Suprapubic skin (tissue), 4 donors: ENCODE data around the gene UBE3A.

ENCODE experiments used
- CTCF ChIP-seq, 2 donors: fragments of 200-600 bp in 1 of 2; fragments of 450-650 bp in 1 of 2; sonication (generic) in 1 of 2; IDR thresholded peaks; one replicate each; pipeline ENCODE4 v1.5.1; 2016 to 2019; ENCODE audit warnings: antibody characterized with exemption in 2 of 2, mild to moderate bottlenecking in 1 of 2, moderate library complexity in 1 of 2
- EP300 ChIP-seq: sonication (generic); formaldehyde crosslinking; IDR thresholded peaks from one replicate; pipeline ENCODE4 v1.6.1; 2017; ENCODE audit warnings: antibody characterized with exemption
- POLR2A ChIP-seq, 2 donors: fragments of 450-650 bp; IDR thresholded peaks; one replicate each; pipeline ENCODE4 v1.6.1; 2017; ENCODE audit warnings: antibody characterized with exemption in 2 of 2, mild to moderate bottlenecking in 2 of 2, moderate library complexity in 2 of 2
- POLR2AphosphoS5 ChIP-seq, 3 donors: sonication (generic); formaldehyde crosslinking; IDR thresholded peaks; one replicate each; pipeline ENCODE4 v1.6.1; 2017; ENCODE audit warnings: antibody characterized with exemption in 3 of 3

GRCh38 chr15:25331860-25332259, 107.0 kb downstream of the UBE3A start:
- TF ChIP-seq CTCF (IDR thresholded peaks at IDR 0.05) (no peak), POLR2A (IDR thresholded peaks at IDR 0.05) (no peak), EP300 (no peak), POLR2AphosphoS5 (IDR thresholded peaks at IDR 0.05) (no peak)
